NCI-H345 treated with DMSO at 0.1 percent for 48 hours (cell line): ENCODE results near the gene ASPG.

Experiments
- DNase-seq: peaks from one replicate; lab custom pipeline; 2025; ENCODE audit not compliant: unreplicated experiment; lab: John Stamatoyannopoulos, UW

Gene ASPG

DNA sequence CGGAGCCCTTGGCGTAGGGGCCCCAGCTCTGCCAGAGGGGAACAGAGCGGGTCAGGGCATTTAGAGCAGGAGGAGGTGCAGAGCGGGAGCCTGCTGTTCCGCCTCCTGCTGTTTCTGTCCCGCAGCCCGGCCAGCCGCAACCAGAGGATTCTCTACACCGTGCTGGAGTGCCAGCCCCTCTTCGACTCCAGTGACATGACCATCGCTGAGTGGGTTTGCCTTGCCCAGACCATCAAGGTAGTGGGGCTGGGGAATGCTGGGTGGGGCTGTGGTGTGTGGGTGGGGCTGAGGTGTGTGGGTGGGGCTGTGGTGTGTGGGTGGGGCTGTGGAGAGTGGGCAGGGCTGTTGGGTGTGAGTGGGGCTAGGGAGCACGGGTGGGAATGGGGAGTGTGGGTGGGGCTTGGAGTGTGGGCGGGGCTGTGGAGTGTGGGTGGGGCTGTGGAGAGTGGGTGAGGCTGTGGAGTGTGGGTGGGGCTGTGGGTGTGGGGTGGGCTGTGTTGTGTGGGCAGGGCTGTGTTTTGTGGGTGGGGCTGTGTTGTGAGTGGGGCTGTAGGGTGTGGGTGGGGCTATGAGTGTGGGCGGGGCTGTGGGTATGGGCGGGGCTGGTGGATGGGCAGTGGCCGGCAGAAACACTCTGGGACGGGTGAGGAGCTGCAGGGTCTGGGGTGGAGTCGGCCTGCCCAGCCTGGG, 8.0 kb downstream of the ASPG start:
- no peak for DNase-seq

DNA sequence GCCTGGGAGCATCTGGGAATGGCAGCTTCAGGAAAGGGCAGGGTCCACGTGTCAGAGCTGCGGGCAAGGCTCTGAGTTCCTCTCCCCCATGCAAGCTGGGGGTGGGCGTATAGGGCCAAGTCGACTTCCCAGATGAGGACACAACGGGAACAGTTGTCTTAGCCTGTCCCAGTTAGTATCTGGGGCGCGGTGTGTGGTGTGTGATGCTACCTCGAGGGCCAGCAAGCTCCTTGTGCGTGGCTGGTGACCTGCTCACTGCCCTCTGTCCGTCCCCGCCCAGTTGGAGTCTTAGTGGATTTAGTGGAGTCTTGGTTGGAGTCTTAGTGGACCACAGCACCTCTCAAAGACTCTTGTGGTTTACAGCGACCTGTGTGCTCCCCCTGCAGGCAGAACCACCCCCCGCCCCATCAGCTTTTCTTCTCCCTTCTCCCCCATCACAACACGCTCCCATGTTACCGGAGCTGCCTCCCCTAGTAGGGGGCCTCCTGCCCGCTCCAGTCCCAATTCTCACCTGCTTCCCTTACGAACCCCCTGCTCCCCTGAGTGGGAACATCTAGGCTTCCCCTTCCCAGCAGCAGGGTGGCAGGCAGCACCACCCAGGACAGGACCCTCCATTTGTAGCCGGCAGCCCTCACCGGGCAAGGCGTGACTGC, 8.7 kb downstream of the ASPG start:
- no peak for DNase-seq

- DNase-seq = peak; percentile 26
Observed at GRCh38 chr14:104094709-104095425, 9.4 kb downstream of the ASPG start.

DNA sequence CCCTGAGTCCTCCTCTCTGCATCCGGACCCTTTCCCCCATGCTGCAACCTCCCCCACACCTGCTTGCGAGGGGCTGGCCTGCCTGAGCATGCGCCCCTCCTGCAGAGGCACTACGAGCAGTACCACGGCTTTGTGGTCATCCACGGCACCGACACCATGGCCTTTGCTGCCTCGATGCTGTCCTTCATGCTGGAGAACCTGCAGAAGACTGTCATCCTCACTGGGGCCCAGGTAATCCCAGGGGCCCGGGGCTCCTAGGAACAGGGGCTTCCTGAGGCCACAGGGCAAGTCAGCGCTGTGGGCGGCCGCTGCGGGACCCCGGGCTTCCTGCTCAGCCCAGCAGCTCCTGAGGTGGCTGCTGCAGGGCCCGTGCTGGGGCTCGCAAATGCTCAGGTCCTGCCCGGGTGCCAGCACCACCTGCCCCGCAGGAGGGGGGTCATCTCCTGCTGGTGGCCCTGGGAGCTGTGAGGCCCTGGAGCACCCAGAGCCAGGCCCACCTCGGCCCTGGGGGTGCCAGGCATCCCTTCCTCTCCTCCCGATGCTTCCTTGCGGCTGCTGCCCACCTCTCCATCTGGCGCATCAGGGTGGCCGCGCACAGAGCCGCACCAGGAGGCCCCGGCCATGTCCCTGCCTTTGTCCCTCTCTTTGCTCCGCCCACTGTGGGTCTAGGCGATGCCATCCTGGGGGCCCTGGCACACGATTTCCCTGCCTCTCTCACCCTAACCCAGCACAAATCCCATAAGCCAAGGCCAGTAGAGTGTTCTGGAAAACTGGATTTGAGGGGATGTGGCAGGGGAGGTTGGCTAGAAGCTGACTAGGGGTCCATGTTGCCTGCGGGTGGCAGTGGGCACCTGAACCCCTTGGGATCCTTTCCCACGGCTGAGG, 10.2 kb downstream of the ASPG start:
- no peak for DNase-seq

DNA sequence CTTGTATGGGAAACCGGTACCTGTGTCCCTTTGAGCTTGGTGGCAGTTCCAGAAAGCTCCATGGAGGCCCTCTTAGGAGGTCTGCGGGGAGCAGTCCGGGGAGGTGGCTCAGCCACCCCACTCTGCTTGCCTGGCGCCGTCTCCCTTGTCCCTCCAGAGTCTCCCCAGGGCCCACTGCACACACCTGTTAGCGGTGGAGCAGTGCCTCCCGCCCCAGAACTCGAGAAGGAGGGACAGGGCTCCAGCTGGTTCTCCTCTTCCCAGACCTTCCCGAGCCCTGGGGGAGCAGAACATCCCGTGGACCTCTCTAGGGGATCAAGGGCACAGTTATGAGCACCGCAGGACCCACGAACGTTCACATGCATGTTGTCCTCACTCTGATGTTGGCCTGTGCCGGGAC, 10.8 kb downstream of the ASPG start:
- no peak for DNase-seq

DNA sequence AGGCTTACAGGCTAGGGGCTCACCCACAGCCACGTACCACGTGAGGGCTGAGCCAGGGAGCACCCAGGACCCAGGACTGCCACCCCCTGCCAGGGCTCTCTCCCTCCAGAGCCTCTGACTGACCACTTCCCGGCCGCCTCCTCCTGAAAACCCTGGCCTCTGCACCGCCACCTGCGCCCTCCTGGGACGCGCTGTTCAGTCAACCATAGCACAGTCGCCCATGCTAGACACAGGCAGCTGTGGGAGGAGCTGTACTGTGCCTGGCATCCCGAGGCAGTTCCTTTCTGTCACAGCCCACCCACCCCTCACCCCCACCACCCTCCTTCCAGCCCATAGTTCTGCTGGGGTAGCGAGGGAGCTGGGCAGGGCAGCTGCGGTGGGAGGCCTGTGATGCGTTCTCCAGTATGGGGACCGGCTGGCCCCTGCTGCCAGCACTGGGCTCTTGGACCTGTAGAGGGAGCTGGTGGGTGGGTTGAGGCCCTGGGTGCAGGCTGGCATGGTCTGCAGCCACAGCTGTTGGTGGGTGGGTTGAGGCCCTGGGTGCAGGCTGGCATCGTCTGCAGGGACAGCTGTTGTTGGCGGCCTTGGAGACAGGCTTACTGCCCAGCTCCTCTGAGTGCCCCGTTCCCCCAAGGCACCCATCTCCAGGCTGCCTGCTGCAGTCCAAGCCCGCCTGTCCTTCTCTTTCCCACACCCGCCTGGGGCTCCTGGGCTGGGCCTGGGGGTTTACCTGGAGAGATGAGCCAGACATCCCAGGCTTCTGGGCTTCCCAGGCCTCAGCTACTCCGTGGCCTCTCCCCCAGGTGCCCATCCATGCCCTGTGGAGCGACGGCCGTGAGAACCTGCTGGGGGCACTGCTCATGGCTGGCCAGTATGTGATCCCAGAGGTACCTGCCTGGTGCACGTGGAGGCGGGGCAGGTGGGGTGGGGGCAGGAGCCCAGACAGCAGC, 11.5 kb downstream of the ASPG start:
- DNase-seq = no peak

DNA sequence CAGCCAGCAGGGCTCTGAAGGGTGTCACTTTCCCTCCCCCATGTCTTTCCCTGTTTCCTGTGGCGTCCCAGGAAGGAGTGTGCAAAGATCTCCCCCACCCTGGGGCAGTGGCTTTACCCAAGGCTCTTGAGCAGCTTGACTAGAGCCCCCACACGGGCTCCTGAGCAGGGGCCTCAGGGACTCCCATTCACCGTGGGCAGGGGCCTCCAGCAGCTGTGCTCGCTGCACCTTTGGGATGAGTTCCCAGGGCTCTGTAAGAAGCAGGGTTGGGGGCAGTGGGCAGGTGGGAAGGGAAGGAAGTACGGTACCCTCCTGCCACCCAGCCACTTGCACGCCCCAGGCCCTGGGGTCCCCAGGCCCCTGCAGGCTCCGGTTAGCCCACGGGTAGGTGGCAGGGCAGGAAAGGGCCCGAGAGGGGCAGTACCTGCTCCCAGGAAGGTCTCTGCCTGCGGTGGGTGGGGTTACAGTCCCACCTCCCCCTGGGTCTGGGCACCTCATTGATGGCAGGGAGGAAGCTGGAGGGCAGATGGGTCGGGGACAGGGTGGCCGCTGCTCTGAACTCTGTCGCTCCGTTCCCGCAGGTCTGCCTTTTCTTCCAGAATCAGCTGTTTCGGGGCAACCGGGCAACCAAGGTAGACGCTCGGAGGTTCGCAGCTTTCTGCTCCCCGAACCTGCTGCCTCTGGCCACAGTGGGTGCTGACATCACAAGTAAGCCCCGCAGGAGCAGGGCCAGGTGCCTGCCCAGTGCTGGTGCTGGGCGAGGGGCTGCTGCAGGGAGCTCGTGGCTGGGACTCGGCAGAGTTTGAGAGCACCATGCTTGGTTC, 13.0 kb downstream of the ASPG start:
- DNase-seq = no peak

GRCh38 chr14:104099096-104100041, 13.9 kb downstream of the ASPG start:
- no peak for DNase-seq

- DNase-seq = no peak
Observed at GRCh38 chr14:104100171-104101085, 14.9 kb downstream of the ASPG start.

GRCh38 chr14:104101086-104101621, 15.7 kb downstream of the ASPG start:
- no peak for DNase-seq

- no peak for DNase-seq
Observed at GRCh38 chr14:104101651-104102281, 16.3 kb downstream of the ASPG start.

DNA sequence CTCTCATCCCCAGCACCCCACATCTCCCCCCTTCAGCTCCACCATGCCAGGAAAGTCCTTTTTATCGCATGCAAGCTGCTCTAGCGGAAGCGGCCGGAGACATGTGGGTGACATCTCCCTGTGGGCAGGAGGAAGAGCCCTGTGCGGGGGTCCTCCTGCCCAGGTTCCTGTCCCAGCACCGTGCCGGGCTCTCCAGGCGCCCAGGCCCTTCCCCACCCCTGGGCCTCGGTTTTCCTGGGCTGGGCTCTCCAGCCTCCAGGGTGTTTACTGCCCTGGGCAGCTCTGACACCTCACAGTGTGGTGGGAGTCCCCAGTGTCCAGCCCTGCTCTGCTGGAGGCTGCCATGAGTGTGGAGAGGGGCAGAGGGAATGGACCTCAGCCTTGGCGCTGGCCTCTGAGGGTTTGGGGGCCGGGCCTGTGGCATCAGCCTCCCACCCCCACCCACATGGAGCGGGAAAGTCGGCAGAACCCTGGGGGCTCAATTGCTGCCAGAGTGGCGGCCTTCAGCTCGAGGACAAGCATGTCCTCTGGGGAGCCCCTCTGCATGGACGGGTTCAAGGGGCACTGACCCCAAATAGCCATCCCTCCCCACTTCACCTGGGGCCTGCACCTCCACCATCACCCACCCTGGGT, 16.9 kb downstream of the ASPG start:
- no peak for DNase-seq

- DNase-seq = no peak
Observed at GRCh38 chr14:104103061-104103445, 17.6 kb downstream of the ASPG start.

DNA sequence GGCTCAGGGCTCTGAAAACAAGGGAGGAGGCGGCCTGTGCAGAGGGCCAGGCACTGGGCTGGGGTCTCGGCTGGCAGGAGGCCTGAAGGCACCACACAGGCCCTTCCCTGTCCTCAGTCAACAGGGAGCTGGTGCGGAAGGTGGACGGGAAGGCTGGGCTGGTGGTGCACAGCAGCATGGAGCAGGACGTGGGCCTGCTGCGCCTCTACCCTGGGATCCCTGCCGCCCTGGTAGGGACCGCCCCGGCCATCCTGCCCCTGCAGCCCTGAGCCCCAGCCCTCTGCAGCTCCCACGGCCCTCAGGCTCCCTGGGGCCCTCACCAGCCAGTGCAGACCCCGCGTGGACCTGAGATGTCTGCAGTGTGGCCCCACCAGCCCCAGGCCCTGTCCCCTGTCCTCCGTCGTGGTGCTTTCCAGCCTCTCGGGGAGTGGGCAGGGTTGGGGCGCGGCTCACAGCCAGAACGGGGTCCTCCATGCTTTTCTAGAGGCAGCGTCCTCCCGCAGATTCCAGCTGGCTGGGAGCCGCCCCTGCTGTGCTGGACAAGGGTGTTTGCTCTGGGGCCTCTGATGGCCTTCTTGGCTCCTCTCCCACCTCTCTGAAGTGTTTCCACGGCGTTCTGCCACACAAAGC, 18.1 kb downstream of the ASPG start:
- DNase-seq = no peak

- no peak for DNase-seq
Observed at GRCh38 chr14:104104076-104104901, 18.8 kb downstream of the ASPG start.
